HCT116 (cell line): ENCODE results near the gene ADAM17. TPM values are rescaled to one million over a fixed set of nuclear protein-coding genes. Genes with fewer than 3 reads are reported as not detected.

Experiments used
- ATAC-seq: fragments of 200-7000 bp; cut with Tn5 transposase; 2 replicates; pipeline ENCODE4 v1.9.1; 2020; ENCODE audit warnings: mild to moderate bottlenecking, moderate library complexity
- BruUV-seq: library from RNA; stranded (reverse); fragments of 400-500 nt; replicated peaks from 2 replicates; lab custom pipeline; 2021; lab: Mats Ljungman, UMichigan
- CTCF ChIA-PET: fragments of 300-600 bp; sonication (Branson Sonifier 250); formaldehyde crosslinking; loops from one replicate; lab custom pipeline; 2021; ENCODE audit warnings: antibody characterized with exemption; lab: Charles Lee
- POLR2A ChIA-PET: fragments of 300-600, 350-600 bp; sonication (Branson Sonifier 250); formaldehyde crosslinking; loops from one replicate; lab custom pipeline; 2021; ENCODE audit warnings: antibody characterized with exemption; lab: Charles Lee
- RAD21 ChIA-PET, 2 experiments: fragments of 300-600 bp; sonication (Branson Sonifier 250); formaldehyde crosslinking; loops; one replicate each; lab custom pipeline; 2023; ENCODE audit warnings: low total read pairs in 2 of 2; ENCODE audit not compliant: uncharacterized antibody in 2 of 2, unreplicated experiment in 2 of 2, low non-redundant PET in 1 of 2; lab: Charles Lee
- DNase-seq: peaks from one replicate; pipeline ENCODE4 v3.0.0-alpha.2; 2010; ENCODE audit warnings: low read depth, low spot score
- H2AFZ ChIP-seq: fragments of 200-600 bp; shearing (Covaris generic), sonication (generic); 2 replicates; pipeline ENCODE4 v1.6.1; 2017; ENCODE audit warnings: low read depth, mixed run types, mixed read lengths, antibody characterized with exemption, low read length; ENCODE audit not compliant: poor library complexity, severe bottlenecking
- H3K27ac ChIP-seq: 2 replicates; pipeline ENCODE4 v1.5.1; 2012; ENCODE audit warnings: low read depth, low read length
- H3K27me3 ChIP-seq: fragments of 200-600 bp; sonication (generic); 2 replicates; pipeline ENCODE4 v1.6.1; 2016; ENCODE audit warnings: mixed run types, low read length, mixed read lengths; ENCODE audit not compliant: insufficient read depth
- H3K36me3 ChIP-seq, 2 experiments: fragments of 200-500 bp in 1 of 2; fragments of 200-600 bp in 1 of 2; sonication (Bioruptor generic) in 1 of 2; sonication (generic) in 1 of 2; 2 replicates each; pipeline versions ENCODE4 v1.5.1 to v1.6.1; 2014 to 2016; ENCODE audit warnings: low read length in 2 of 2, inconsistent platforms in 1 of 2, mixed read lengths in 1 of 2, mixed run types in 1 of 2; ENCODE audit not compliant: insufficient read depth in 2 of 2, control insufficient read depth in 1 of 2
- H3K4me1 ChIP-seq, 2 experiments: fragments of 200-600 bp in 1 of 2; sonication (generic) in 1 of 2; 2 replicates each; pipeline versions ENCODE4 v1.5.1 to v1.6.1; 2012 to 2017; ENCODE audit warnings: low read length in 2 of 2, inconsistent platforms in 1 of 2, mild to moderate bottlenecking in 1 of 2, mixed read lengths in 1 of 2, mixed run types in 1 of 2, moderate library complexity in 1 of 2; ENCODE audit not compliant: insufficient read depth in 2 of 2, control insufficient read depth in 1 of 2
- H3K4me2 ChIP-seq: fragments of 200-600 bp; sonication (generic); 2 replicates; pipeline ENCODE4 v1.6.1; 2017; ENCODE audit warnings: mixed run types, low read length, mixed read lengths
- H3K4me3 ChIP-seq, 2 experiments: fragments of 200-600 bp in 1 of 2; sonication (generic) in 1 of 2; replicated peaks in 1 of 2; 2 replicates each; pipeline ENCODE4 v1.5.1; 2011 to 2016; ENCODE audit warnings: low read length in 2 of 2, control low read depth in 1 of 2, low read depth in 1 of 2, mild to moderate bottlenecking in 1 of 2, mixed read lengths in 1 of 2, mixed run types in 1 of 2
- H3K79me2 ChIP-seq: fragments of 200-600 bp; sonication (generic); 2 replicates; pipeline ENCODE4 v1.6.1; 2017; ENCODE audit warnings: mild to moderate bottlenecking, mixed run types, low read length, moderate library complexity, mixed read lengths; ENCODE audit not compliant: insufficient read depth
- H3K9ac ChIP-seq: fragments of 200-600 bp; sonication (generic); 2 replicates; pipeline ENCODE4 v1.6.1; 2016; ENCODE audit warnings: low read length, mixed read lengths
- H3K9me2 ChIP-seq: fragments of 200-600 bp; sonication (generic), shearing (Covaris generic); 2 replicates; pipeline ENCODE4 v1.6.1; 2017; ENCODE audit warnings: mixed run types, mild to moderate bottlenecking, moderate library complexity; ENCODE audit not compliant: insufficient read depth
- H3K9me3 ChIP-seq, 2 experiments: fragments of 200-500 bp in 1 of 2; fragments of 200-600 bp in 1 of 2; sonication (Bioruptor generic) in 1 of 2; sonication (generic) in 1 of 2; 2 replicates each; pipeline ENCODE4 v1.6.1; 2014 to 2017; ENCODE audit warnings: low read length in 2 of 2, mixed read lengths in 2 of 2, inconsistent platforms in 1 of 2, low read depth in 1 of 2, mild to moderate bottlenecking in 1 of 2, mixed run types in 1 of 2, moderate library complexity in 1 of 2; ENCODE audit not compliant: control insufficient read depth in 1 of 2, insufficient read depth in 1 of 2
- H4K20me1 ChIP-seq: fragments of 200-600 bp; sonication (generic), shearing (Covaris generic); 2 replicates; pipeline ENCODE4 v1.6.1; 2017; ENCODE audit warnings: mixed run types, mild to moderate bottlenecking, moderate library complexity; ENCODE audit not compliant: insufficient read depth
- ATF3 ChIP-seq: IDR thresholded peaks from 2 replicates; pipeline ENCODE4 v1.6.1; 2012
- CTCF ChIP-seq, 3 experiments: fragments of 200-600 bp in 1 of 3; sonication (generic) in 1 of 3; IDR thresholded peaks in 2 of 3; conservative IDR thresholded peaks in 1 of 3; 2 replicates each; pipeline ENCODE4 v1.5.1; 2012 to 2017; ENCODE audit warnings: low read depth in 2 of 3, low read length in 2 of 3, antibody characterized with exemption in 1 of 3, borderline replicate concordance in 1 of 3, control low read depth in 1 of 3, mild to moderate bottlenecking in 1 of 3, mixed read lengths in 1 of 3, mixed run types in 1 of 3, moderate library complexity in 1 of 3; ENCODE audit not compliant: insufficient read depth in 1 of 3
- ELF1 ChIP-seq: IDR thresholded peaks from 2 replicates; pipeline ENCODE4 v1.6.1; 2012; ENCODE audit warnings: low read depth, borderline replicate concordance
- EZH2 ChIP-seq: fragments of 200-600 bp; sonication (generic); IDR thresholded peaks from 2 replicates; pipeline ENCODE4 v1.6.1; 2017; ENCODE audit warnings: antibody characterized with exemption, mixed run types
- EZH2phosphoT487 ChIP-seq: fragments of 200-600 bp; IDR thresholded peaks from 2 replicates; pipeline ENCODE4 v1.6.1; 2018; ENCODE audit warnings: antibody characterized with exemption, borderline replicate concordance
- FOSL1 ChIP-seq: IDR thresholded peaks from 2 replicates; pipeline ENCODE4 v1.6.1; 2012; ENCODE audit warnings: low read depth
- JUND ChIP-seq: IDR thresholded peaks from 2 replicates; pipeline ENCODE4 v1.6.1; 2012
- MAX ChIP-seq: IDR thresholded peaks from 2 replicates; pipeline ENCODE4 v1.6.1; 2012
- POLR2AphosphoS5 ChIP-seq: IDR thresholded peaks from 2 replicates; pipeline ENCODE4 v1.6.1; 2011; ENCODE audit warnings: mild to moderate bottlenecking, low read depth, low read length, moderate library complexity
- RAD21 ChIP-seq: IDR thresholded peaks from 2 replicates; pipeline ENCODE4 v1.6.1; 2012; ENCODE audit warnings: low read depth, mild to moderate bottlenecking
- SIN3A ChIP-seq: IDR thresholded peaks from 2 replicates; pipeline ENCODE4 v1.6.1; 2012; ENCODE audit warnings: low read depth
- SP1 ChIP-seq: IDR thresholded peaks from 2 replicates; pipeline ENCODE4 v1.6.1; 2012; ENCODE audit warnings: low read depth
- YY1 ChIP-seq: IDR thresholded peaks from 2 replicates; pipeline ENCODE4 v1.6.1; 2011; ENCODE audit warnings: low read length, low read depth, moderate library complexity, mild to moderate bottlenecking; ENCODE audit not compliant: insufficient replicate concordance; ENCODE audit errors: extremely low read depth
- ZBTB33 ChIP-seq: IDR thresholded peaks from 2 replicates; pipeline ENCODE4 v1.6.1; 2011; ENCODE audit warnings: mild to moderate bottlenecking, low read length, moderate library complexity; ENCODE audit not compliant: insufficient replicate concordance; ENCODE audit errors: extremely low read depth
- ZNF274 ChIP-seq: fragments of 200-500 bp; sonication (Bioruptor generic); IDR thresholded peaks from 2 replicates; pipeline ENCODE4 v1.6.1; 2014; ENCODE audit warnings: mild to moderate bottlenecking, low read depth, low read length, inconsistent platforms
- intact Hi-C: fragments of 100-400 bp; cut with micrococcal nuclease; formaldehyde crosslinking; loops from 2 replicates; pipeline ENCODE4 v1.10.0; 2022
- total RNA-seq: library from RNA; stranded (reverse); gene quantifications from one replicate; pipeline ENCODE4 v1.2.1, GENCODE V29; 2021; ENCODE audit not compliant: unreplicated experiment
- TF ChIP-seq, protein P1 (sequence below): IDR thresholded peaks from 2 replicates; pipeline ENCODE4 v1.6.1; 2012; ENCODE audit warnings: low read depth

ADAM17 gene
- total RNA-seq, 1 experiment from 2014 or later, result 39.2 TPM

DNA sequence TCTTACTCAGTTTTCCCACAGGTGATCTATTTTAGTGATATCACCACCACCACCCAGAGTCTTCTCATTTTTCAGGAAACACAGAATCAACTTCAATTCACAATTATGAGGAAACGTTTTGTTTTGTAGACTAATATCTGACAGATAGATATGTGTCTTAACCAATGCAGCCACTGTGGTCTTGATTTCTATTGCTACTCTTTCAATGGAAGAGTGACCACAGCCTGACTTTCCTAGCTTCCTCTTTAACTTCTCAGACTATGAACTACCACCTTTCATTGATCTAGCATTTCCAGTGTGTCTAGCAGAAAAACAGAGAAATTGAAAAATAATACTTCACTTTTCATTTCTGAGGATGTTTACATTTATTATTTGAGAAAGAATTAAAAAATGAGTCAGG is 20.5 kb downstream of the ADAM17 start:
- no peak overlapping the region for H3K4me3 ChIP-seq
- H3K4me1 ChIP-seq, result peaks cover 0 to 16% of the 10 kb centered on the region in 2 experiments; a peak in 2 of 4 replicates
- no peaks in the 10 kb centered on the region for H3K9me2 ChIP-seq
- DNase-seq (no peak), ATAC-seq (no peak)
- peaks cover 3% of the 10 kb centered on the region; the same call in 1 of the 2 replicates for H4K20me1 ChIP-seq
- BruUV-seq, result no TSS peak
- peaks cover 15% of the 10 kb centered on the region for H3K79me2 ChIP-seq
- intact Hi-C loops, result no loop called here
- no peaks in the 10 kb centered on the region for H3K27me3 ChIP-seq
- H3K27ac ChIP-seq, result no peak overlapping the region
- POLR2A ChIA-PET, result interaction anchor here (1.1 kb wide), 1 partner anchor 21 kb away, joined by 3 read pairs; the partner anchor contains the start of gene ADAM17
- peaks cover 0 to 4% of the 10 kb centered on the region in 2 experiments; a peak in 1 of 4 replicates for H3K36me3 ChIP-seq
- no peak overlapping the region for H3K4me2 ChIP-seq
- no peak overlapping the region for H3K9ac ChIP-seq
- TF ChIP-seq SP1, result no peak
- no peak for TF ChIP-seq MAX
- no peak for TF ChIP-seq SIN3A
- TF ChIP-seq, protein P1, sequence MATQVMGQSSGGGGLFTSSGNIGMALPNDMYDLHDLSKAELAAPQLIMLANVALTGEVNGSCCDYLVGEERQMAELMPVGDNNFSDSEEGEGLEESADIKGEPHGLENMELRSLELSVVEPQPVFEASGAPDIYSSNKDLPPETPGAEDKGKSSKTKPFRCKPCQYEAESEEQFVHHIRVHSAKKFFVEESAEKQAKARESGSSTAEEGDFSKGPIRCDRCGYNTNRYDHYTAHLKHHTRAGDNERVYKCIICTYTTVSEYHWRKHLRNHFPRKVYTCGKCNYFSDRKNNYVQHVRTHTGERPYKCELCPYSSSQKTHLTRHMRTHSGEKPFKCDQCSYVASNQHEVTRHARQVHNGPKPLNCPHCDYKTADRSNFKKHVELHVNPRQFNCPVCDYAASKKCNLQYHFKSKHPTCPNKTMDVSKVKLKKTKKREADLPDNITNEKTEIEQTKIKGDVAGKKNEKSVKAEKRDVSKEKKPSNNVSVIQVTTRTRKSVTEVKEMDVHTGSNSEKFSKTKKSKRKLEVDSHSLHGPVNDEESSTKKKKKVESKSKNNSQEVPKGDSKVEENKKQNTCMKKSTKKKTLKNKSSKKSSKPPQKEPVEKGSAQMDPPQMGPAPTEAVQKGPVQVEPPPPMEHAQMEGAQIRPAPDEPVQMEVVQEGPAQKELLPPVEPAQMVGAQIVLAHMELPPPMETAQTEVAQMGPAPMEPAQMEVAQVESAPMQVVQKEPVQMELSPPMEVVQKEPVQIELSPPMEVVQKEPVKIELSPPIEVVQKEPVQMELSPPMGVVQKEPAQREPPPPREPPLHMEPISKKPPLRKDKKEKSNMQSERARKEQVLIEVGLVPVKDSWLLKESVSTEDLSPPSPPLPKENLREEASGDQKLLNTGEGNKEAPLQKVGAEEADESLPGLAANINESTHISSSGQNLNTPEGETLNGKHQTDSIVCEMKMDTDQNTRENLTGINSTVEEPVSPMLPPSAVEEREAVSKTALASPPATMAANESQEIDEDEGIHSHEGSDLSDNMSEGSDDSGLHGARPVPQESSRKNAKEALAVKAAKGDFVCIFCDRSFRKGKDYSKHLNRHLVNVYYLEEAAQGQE, result no peak
- TF ChIP-seq EZH2phosphoT487, result no peak
- TF ChIP-seq POLR2AphosphoS5, result no peak
- no peak for TF ChIP-seq ELF1
- no peak for TF ChIP-seq ZBTB33
- no peak for TF ChIP-seq EZH2
- TF ChIP-seq ATF3, result no peak
- no peak for TF ChIP-seq JUND
- TF ChIP-seq ZNF274, result no peak
- TF ChIP-seq RAD21, result no peak
- no peak for TF ChIP-seq CTCF (IDR thresholded peaks at IDR 0.05 in 2 of 3, conservative IDR thresholded peaks at IDR 0.05 in 1 of 3; ENCODE audit: borderline replicate concordance in 1 of 3, insufficient read depth in 1 of 3, low read depth in 2 of 3, low read length in 2 of 3)
- TF ChIP-seq FOSL1, result no peak
- no peak for TF ChIP-seq YY1
- H2AFZ ChIP-seq, result no peak overlapping the region
- CTCF ChIA-PET, result no interaction called here
- H3K9me3 ChIP-seq, result no peaks in the 10 kb centered on the region
- RAD21 ChIA-PET, result no interaction called here
